HepG2 (cell line): Measurements from ENCODE around the gene DNAJA3. TPM values are rescaled to one million over a fixed set of nuclear protein-coding genes. Genes with fewer than 3 reads are reported as not detected.

Experiments
- ATAC-seq: fragments of 200-7000 bp; cut with Tn5 transposase; 3 replicates; pipeline ENCODE4 v1.9.1; 2020; ENCODE audit warnings: mild to moderate bottlenecking, moderate library complexity
- BruUV-seq: library from RNA; stranded (reverse); fragments of 400-500 nt; replicated peaks from 2 replicates; lab custom pipeline; 2021; lab: Mats Ljungman, UMichigan
- CTCF ChIA-PET: fragments of 300-600 bp; formaldehyde crosslinking; extraction: SDS; loops from one replicate; lab custom pipeline; 2021; ENCODE audit warnings: low total read pairs, inconsistent platforms, low intra/inter-chr PET ratio; lab: Yijun Ruan, JAX
- POLR2A ChIA-PET: fragments of 350-600 bp; sonication (Branson Sonifier 250); formaldehyde crosslinking; loops from one replicate; lab custom pipeline; 2020; ENCODE audit warnings: antibody characterized with exemption, inconsistent platforms; lab: Yijun Ruan, JAX
- DNase-seq: peaks from one replicate; pipeline ENCODE4 v3.0.0-alpha.2; 2015; ENCODE audit warnings: low spot score
- FAIRE-seq: peaks from 3 replicates; lab custom pipeline; 2011; peaks lifted over from hg19 to GRCh38; lab: Jason Lieb, UNC
- H2AFZ ChIP-seq: one replicate; pipeline ENCODE4 v1.6.1; 2011; ENCODE audit warnings: low read length, inconsistent platforms
- H3K27ac ChIP-seq: fragments of 300-600 bp; 3 replicates; pipeline ENCODE4 v1.8.0; 2011; ENCODE audit warnings: mixed run types, mild to moderate bottlenecking, mixed read lengths, low read length, inconsistent platforms; ENCODE audit not compliant: insufficient read depth; ENCODE audit errors: extremely low read length
- H3K27me3 ChIP-seq, 2 experiments: fragments of 200-600 bp in 1 of 2; 2 replicates in 1 of 2; 3 replicates in 1 of 2; pipeline versions ENCODE4 v1.6.0 to v1.8.0; 2011; ENCODE audit warnings: low read length in 2 of 2, mild to moderate bottlenecking in 2 of 2, moderate library complexity in 2 of 2, inconsistent platforms in 1 of 2; ENCODE audit not compliant: insufficient read depth in 2 of 2, control insufficient read depth in 1 of 2
- H3K36me3 ChIP-seq, 2 experiments: fragments of 200-600 bp in 1 of 2; replicated peaks in 1 of 2; 2 replicates in 1 of 2; 3 replicates in 1 of 2; pipeline versions ENCODE4 v1.5.1 to v1.8.0; 2011; ENCODE audit warnings: low read length in 2 of 2, inconsistent platforms in 1 of 2; ENCODE audit not compliant: insufficient read depth in 2 of 2, control insufficient read depth in 1 of 2
- H3K4me1 ChIP-seq: 2 replicates; pipeline ENCODE4 v1.5.1; 2012; ENCODE audit warnings: low read length, inconsistent platforms; ENCODE audit not compliant: insufficient read depth
- H3K4me2 ChIP-seq: 2 replicates; pipeline ENCODE4 v1.6.0; 2011; ENCODE audit warnings: low read depth, low read length, inconsistent platforms
- H3K4me3 ChIP-seq, 3 experiments: fragments of 200-600 bp in 1 of 3; sonication (generic), shearing (Covaris generic) in 1 of 3; replicated peaks in 1 of 3; 2 replicates each; pipeline ENCODE4 v1.5.1; 2011 to 2016; ENCODE audit warnings: low read length in 3 of 3, inconsistent platforms in 2 of 3, low read depth in 2 of 3, mild to moderate bottlenecking in 2 of 3, control low read depth in 1 of 3, mixed read lengths in 1 of 3; ENCODE audit not compliant: insufficient read depth in 1 of 3
- H3K79me2 ChIP-seq: one replicate; pipeline ENCODE4 v1.6.1; 2011; ENCODE audit warnings: low read length, inconsistent platforms; ENCODE audit not compliant: insufficient read depth
- H3K9ac ChIP-seq: 2 replicates; pipeline ENCODE4 v1.6.0; 2011; ENCODE audit warnings: mild to moderate bottlenecking, low read depth, low read length, inconsistent platforms; ENCODE audit not compliant: insufficient read depth
- H3K9me3 ChIP-seq: 2 replicates; pipeline ENCODE4 v1.5.1; 2012; ENCODE audit warnings: mild to moderate bottlenecking, low read length
- H4K20me1 ChIP-seq: 2 replicates; pipeline ENCODE4 v1.6.0; 2011; ENCODE audit warnings: inconsistent platforms, mild to moderate bottlenecking, low read length, moderate library complexity; ENCODE audit not compliant: insufficient read depth
- EHMT2 ChIP-seq: fragments of 200-600 bp; sonication (generic); IDR thresholded peaks from 2 replicates; pipeline ENCODE4 v1.7.0; 2017; ENCODE audit warnings: antibody characterized with exemption, low read depth, low read length, borderline replicate concordance
- FOXJ3 ChIP-seq: sonication (generic); formaldehyde crosslinking; IDR thresholded peaks from 2 replicates; pipeline ENCODE4 v1.4.0; 2020; ENCODE audit warnings: missing genetic modification reagents, mild to moderate bottlenecking, borderline replicate concordance
- FOXM1 ChIP-seq: sonication (generic); formaldehyde crosslinking; IDR thresholded peaks from 2 replicates; pipeline ENCODE4 v1.5.0; 2020; ENCODE audit warnings: missing genetic modification reagents
- KDM1A ChIP-seq: IDR thresholded peaks from 2 replicates; pipeline ENCODE4 v1.6.1; 2016; ENCODE audit warnings: missing compliant biosample characterization
- LCORL ChIP-seq, 2 experiments: fragments of 450-650 bp in 1 of 2; sonication (generic) in 1 of 2; formaldehyde crosslinking in 1 of 2; IDR thresholded peaks; 2 replicates each; pipeline versions ENCODE4 v1.5.0 to v1.6.1; 2017 to 2020; ENCODE audit warnings: antibody characterized with exemption in 1 of 2, missing genetic modification reagents in 1 of 2
- POLR2AphosphoS5 ChIP-seq: IDR thresholded peaks from 2 replicates; pipeline ENCODE4 v1.6.1; 2012; ENCODE audit warnings: low read depth, low read length
- RBFOX2 ChIP-seq: fragments of 200-400 bp; formaldehyde crosslinking; IDR thresholded peaks from 2 replicates; pipeline ENCODE4 v1.6.1; 2017; ENCODE audit warnings: low read depth, mild to moderate bottlenecking, low read length
- RBM22 ChIP-seq: fragments of 200-400 bp; formaldehyde crosslinking; optimal IDR thresholded peaks from 2 replicates; pipeline ENCODE3; 2017; ENCODE audit warnings: mild to moderate bottlenecking, low read length, moderate library complexity
- SMAD9 ChIP-seq: sonication (generic); formaldehyde crosslinking; IDR thresholded peaks from 2 replicates; pipeline ENCODE4 v1.5.1; 2020; ENCODE audit warnings: mild to moderate bottlenecking, missing genetic modification reagents
- ZFYVE20 ChIP-seq: sonication (generic); formaldehyde crosslinking; IDR thresholded peaks from 2 replicates; pipeline ENCODE4 v1.8.0; 2023; ENCODE audit warnings: low read depth, mild to moderate bottlenecking, moderate library complexity, missing genetic modification reagents, borderline replicate concordance
- ZNF589 ChIP-seq: sonication (generic); formaldehyde crosslinking; conservative IDR thresholded peaks from 2 replicates; pipeline ENCODE4 v1.8.0; 2022; ENCODE audit warnings: mild to moderate bottlenecking, moderate library complexity, missing genetic modification reagents
- ZNF776 ChIP-seq: sonication (generic); formaldehyde crosslinking; IDR thresholded peaks from 2 replicates; pipeline ENCODE4 v1.4.0; 2020; ENCODE audit warnings: mild to moderate bottlenecking, missing genetic modification reagents
- WGBS: methylation state at CpG from one replicate; pipeline ENCODE4 v1.1.6; 2017; ENCODE audit warnings: low lambda C conversion rate; 5-methylcytosine and 5-hydroxymethylcytosine counted together
- in situ Hi-C: cut with HindIII; loops from 2 replicates; pipeline ENCODE4 v1.10.0; 2017; ENCODE audit warnings: low pct_unique_long_range_greater_than_20kb; ENCODE audit not compliant: extremely low pct_ligation_motif_present
- intact Hi-C: fragments of 100-400 bp; cut with micrococcal nuclease; formaldehyde crosslinking; loops from one replicate; pipeline ENCODE4 v1.10.0; 2022; ENCODE audit not compliant: unreplicated experiment
- polyA plus RNA-seq, 8 experiments: library from polyadenylated mRNA; depleted of rRNA in 3 of 8; stranded (reverse) in 7 of 8; unstranded in 1 of 8; fragments of >200 nt; fragmentation: Illumina TruSeq in 4 of 8; extraction: Trizol in 4 of 8; gene quantifications; 2 replicates each; pipeline versions ENCODE4 v1.2.1 to v1.2.3, GENCODE V29; 2011 to 2016; ENCODE audit warnings: low read depth in 4 of 8, missing spikeins in 1 of 8, mixed read lengths in 1 of 8; ENCODE audit not compliant: insufficient read depth in 1 of 8
- total RNA-seq, 5 experiments: library from RNA; depleted of rRNA; stranded (reverse); fragments of >200 nt; fragmentation: Illumina TruSeq; extraction: Trizol; gene quantifications; 2 replicates each; pipeline ENCODE4 v1.2.3, GENCODE V29; 2016; ENCODE audit warnings: low read depth in 1 of 5

Gene DNAJA3
- total and polyA plus RNA-seq, 2 of the 13 experiments (the other 11 are each of a cell fraction or from before 2014, with no cell fraction given) = 77.0 to 83.3 TPM

DNA sequence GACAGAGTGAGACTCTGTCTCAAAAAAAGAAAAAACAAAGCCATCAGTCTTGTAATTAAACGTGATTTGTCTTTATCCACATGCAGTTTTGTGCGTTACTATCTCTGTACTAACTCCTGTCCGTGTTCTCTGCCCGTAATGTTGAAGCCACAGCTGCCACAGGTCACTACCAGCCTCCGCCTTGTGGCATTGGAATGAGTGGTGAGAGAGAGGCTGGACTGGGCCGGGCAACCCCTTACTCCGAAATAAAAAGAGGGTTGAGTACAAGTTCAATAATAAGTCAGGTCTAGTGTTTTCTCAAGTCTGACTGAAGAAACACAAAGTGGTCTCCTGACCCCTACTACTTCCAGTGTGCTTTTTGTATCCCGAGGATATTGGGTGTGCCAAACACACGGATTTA is 5.4 kb downstream of the DNAJA3 start:
- POLR2A ChIA-PET = no interaction called here
- no peaks in the 10 kb centered on the region for H3K9me3 ChIP-seq
- H3K79me2 ChIP-seq = peaks cover 45% of the 10 kb centered on the region
- no peak overlapping the region for H3K9ac ChIP-seq
- H3K27me3 ChIP-seq = no peaks in the 10 kb centered on the region
- peaks cover 7 to 30% of the 10 kb centered on the region in 2 experiments; a peak in 3 of 5 replicates for H3K36me3 ChIP-seq
- no peak overlapping the region for H3K4me2 ChIP-seq
- BruUV-seq = no TSS peak
- TF ChIP-seq ZFYVE20 = no peak
- no peak for TF ChIP-seq EHMT2
- no peak for TF ChIP-seq LCORL (IDR thresholded peaks at IDR 0.05)
- TF ChIP-seq LCORL (CRISPR knock-in tag; IDR thresholded peaks at IDR 0.05) = no peak
- no peak for TF ChIP-seq FOXM1
- TF ChIP-seq RBFOX2 = peak; percentile 26
- TF ChIP-seq ZNF589 (CRISPR knock-in tag) = no peak
- TF ChIP-seq ZNF776 (CRISPR knock-in tag) = no peak
- TF ChIP-seq RBM22 = peak; percentile 52
- no peak for TF ChIP-seq FOXJ3 (CRISPR knock-in tag)
- CTCF ChIA-PET = no interaction called here
- ATAC-seq = no peak
- 0 out of 2 replicates have a peak, but pooled peaks cover 4% of the 10 kb centered on the region for H4K20me1 ChIP-seq
- intact Hi-C loops (no loop called here), in situ Hi-C loops (no loop called here)
- H3K4me1 ChIP-seq = peaks cover 26% of the 10 kb centered on the region
- no peak for DNase-seq
- WGBS = 98% methylated on average over 9 of the region's 9 CpGs
- no peak overlapping the region for H3K27ac ChIP-seq
- H2AFZ ChIP-seq = no peak overlapping the region
- no peak for FAIRE-seq
- H3K4me3 ChIP-seq = no peak overlapping the region

DNA sequence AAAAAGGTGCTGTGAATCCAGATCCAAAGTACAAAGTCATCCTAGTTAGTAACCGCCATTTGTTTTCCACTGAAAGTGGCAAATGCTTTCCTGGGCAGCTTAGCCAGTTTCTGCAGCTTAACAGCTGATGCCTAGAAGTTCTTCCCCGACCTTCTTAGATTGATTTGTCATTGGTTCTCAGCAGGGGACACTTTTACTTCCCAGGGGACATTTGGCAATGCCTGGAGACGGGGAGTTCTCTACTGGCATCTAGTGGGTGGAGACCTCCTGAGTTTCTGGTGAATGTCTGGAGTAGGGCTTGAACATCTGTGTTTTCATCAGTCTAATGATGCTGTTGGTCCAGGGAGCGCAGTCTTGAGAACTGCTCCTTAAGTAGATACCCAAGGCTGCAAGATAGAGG is 7.6 kb downstream of the DNAJA3 start:
- peaks cover 14 to 43% of the 10 kb centered on the region in 2 experiments; a peak in 4 of 5 replicates for H3K36me3 ChIP-seq
- H3K4me2 ChIP-seq = no peak overlapping the region
- TF ChIP-seq POLR2AphosphoS5 (0 out of 2 replicates have a peak, but pooled peaks have one; percentile 0), KDM1A (no peak), SMAD9 (CRISPR knock-in tag) (no peak)
- H3K4me1 ChIP-seq = peaks cover 5% of the 10 kb centered on the region
- H3K79me2 ChIP-seq = peaks cover 26% of the 10 kb centered on the region
- WGBS = 97% methylated on average over 4 of the region's 4 CpGs
- POLR2A ChIA-PET = no interaction called here
- in situ Hi-C loops = no loop called here
- no peak overlapping the region for H3K27ac ChIP-seq
- H4K20me1 ChIP-seq = no peaks in the 10 kb centered on the region
- ATAC-seq = no peak
- intact Hi-C loops = no loop called here
- no peak overlapping the region for H2AFZ ChIP-seq
- H3K27me3 ChIP-seq = no peaks in the 10 kb centered on the region
- no peak for FAIRE-seq
- no peak for DNase-seq
- CTCF ChIA-PET = no interaction called here
- H3K9ac ChIP-seq = no peak overlapping the region
- H3K4me3 ChIP-seq = no peak overlapping the region
- no TSS peak for BruUV-seq
- H3K9me3 ChIP-seq = no peaks in the 10 kb centered on the region
